ENCODE measurements around the gene NUDT3. TPM values are rescaled to one million over a fixed set of nuclear protein-coding genes. Genes with fewer than 3 reads are reported as not detected.
"Not testable (repeated sequence)": the region's sequence is repeated elsewhere in the genome, so short reads cannot be mapped to it uniquely, and the experiment has no call there.

Gene NUDT3
- total and polyA plus RNA-seq, 2 experiments from 2014 or later, result 12.1 to 31.1 TPM

DNA sequence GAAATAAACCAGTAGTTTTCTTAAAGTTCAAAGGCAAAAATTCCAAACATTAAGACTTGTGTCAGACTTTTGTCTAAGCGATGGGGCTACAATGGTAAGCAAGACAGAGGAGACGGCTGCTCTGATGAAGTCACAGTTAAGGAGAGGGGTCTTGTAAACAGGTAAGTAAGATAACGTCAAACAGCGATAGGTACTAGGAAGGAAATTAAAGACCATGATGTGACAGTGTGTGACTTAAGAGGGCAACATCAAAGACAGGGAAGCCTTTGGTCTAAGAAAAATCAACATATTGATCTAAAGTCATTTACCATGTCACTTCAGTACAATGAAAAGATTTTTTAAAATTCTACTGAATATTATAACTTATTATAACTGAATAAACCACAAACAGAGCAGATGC, 23.1 kb downstream of the NUDT3 start (continued):
- TF ChIP-seq, protein P1, sequence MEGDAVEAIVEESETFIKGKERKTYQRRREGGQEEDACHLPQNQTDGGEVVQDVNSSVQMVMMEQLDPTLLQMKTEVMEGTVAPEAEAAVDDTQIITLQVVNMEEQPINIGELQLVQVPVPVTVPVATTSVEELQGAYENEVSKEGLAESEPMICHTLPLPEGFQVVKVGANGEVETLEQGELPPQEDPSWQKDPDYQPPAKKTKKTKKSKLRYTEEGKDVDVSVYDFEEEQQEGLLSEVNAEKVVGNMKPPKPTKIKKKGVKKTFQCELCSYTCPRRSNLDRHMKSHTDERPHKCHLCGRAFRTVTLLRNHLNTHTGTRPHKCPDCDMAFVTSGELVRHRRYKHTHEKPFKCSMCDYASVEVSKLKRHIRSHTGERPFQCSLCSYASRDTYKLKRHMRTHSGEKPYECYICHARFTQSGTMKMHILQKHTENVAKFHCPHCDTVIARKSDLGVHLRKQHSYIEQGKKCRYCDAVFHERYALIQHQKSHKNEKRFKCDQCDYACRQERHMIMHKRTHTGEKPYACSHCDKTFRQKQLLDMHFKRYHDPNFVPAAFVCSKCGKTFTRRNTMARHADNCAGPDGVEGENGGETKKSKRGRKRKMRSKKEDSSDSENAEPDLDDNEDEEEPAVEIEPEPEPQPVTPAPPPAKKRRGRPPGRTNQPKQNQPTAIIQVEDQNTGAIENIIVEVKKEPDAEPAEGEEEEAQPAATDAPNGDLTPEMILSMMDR (conservative IDR thresholded peaks at IDR 0.05; ENCODE audit: low read depth in 2 of 2), result no peak
- TF ChIP-seq, protein P2, sequence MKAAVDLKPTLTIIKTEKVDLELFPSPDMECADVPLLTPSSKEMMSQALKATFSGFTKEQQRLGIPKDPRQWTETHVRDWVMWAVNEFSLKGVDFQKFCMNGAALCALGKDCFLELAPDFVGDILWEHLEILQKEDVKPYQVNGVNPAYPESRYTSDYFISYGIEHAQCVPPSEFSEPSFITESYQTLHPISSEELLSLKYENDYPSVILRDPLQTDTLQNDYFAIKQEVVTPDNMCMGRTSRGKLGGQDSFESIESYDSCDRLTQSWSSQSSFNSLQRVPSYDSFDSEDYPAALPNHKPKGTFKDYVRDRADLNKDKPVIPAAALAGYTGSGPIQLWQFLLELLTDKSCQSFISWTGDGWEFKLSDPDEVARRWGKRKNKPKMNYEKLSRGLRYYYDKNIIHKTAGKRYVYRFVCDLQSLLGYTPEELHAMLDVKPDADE (IDR thresholded peaks at IDR 0.05), result no peak
- TF ChIP-seq EZH2phosphoT487 (IDR thresholded peaks at IDR 0.05; ENCODE audit: unreplicated experiment), result no peak
- no peak for TF ChIP-seq ZNF331 (CRISPR knock-in tag; IDR thresholded peaks at IDR 0.05; ENCODE audit: low read depth)
- no peak for TF ChIP-seq JUNB (IDR thresholded peaks at IDR 0.05; ENCODE audit: unreplicated experiment)
- TF ChIP-seq POLR2AphosphoS5 (IDR thresholded peaks at IDR 0.05; ENCODE audit: low read depth), result no peak
- TF ChIP-seq NANOG (IDR thresholded peaks at IDR 0.05; ENCODE audit: borderline replicate concordance), result no peak

DNA sequence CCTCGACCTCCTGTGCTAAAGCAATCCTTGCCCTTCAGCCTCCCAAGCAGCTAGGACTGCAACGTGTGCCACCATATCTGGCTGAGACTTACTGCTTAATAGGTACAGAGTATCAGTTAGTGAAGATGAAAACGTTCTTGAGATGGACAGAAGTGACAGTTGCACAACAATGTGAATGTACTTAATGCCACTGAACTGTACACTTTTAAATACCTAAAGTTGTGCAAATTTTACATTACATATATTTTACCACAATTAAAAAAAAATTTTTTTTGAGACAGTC, 25.9 kb downstream of the NUDT3 start:
- no peak overlapping the region for H3K4me2 ChIP-seq
- no peak overlapping the region for H3K4me3 ChIP-seq
- Mint-ChIP-seq H3K27me3 (ENCODE audit: insufficient read depth, low read depth, poor library complexity) (peaks cover 2% of the 10 kb centered on the region), H3K9me3 (no peaks in the 10 kb centered on the region), H3K4me3 (no peak overlapping the region), H3K36me3 (ENCODE audit: low read depth) (no peaks in the 10 kb centered on the region), H3K4me1 (peaks cover 15% of the 10 kb centered on the region; the same call in 2 of the 3 replicates), H3K27ac (no peak overlapping the region)
- no peaks in the 10 kb centered on the region for H3K9me2 ChIP-seq (ENCODE audit: insufficient read depth)
- DNase-seq (ENCODE audit: low spot score) (no peak), ATAC-seq (no peak)
- no peak for TF ChIP-seq EZH2phosphoT487 (IDR thresholded peaks at IDR 0.05; ENCODE audit: unreplicated experiment)
- no peak for TF ChIP-seq JUNB (IDR thresholded peaks at IDR 0.05; ENCODE audit: unreplicated experiment)
- TF ChIP-seq, protein P3, sequence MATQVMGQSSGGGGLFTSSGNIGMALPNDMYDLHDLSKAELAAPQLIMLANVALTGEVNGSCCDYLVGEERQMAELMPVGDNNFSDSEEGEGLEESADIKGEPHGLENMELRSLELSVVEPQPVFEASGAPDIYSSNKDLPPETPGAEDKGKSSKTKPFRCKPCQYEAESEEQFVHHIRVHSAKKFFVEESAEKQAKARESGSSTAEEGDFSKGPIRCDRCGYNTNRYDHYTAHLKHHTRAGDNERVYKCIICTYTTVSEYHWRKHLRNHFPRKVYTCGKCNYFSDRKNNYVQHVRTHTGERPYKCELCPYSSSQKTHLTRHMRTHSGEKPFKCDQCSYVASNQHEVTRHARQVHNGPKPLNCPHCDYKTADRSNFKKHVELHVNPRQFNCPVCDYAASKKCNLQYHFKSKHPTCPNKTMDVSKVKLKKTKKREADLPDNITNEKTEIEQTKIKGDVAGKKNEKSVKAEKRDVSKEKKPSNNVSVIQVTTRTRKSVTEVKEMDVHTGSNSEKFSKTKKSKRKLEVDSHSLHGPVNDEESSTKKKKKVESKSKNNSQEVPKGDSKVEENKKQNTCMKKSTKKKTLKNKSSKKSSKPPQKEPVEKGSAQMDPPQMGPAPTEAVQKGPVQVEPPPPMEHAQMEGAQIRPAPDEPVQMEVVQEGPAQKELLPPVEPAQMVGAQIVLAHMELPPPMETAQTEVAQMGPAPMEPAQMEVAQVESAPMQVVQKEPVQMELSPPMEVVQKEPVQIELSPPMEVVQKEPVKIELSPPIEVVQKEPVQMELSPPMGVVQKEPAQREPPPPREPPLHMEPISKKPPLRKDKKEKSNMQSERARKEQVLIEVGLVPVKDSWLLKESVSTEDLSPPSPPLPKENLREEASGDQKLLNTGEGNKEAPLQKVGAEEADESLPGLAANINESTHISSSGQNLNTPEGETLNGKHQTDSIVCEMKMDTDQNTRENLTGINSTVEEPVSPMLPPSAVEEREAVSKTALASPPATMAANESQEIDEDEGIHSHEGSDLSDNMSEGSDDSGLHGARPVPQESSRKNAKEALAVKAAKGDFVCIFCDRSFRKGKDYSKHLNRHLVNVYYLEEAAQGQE (IDR thresholded peaks at IDR 0.05; ENCODE audit: unreplicated experiment), result no peak
- TF ChIP-seq, protein P1 (conservative IDR thresholded peaks at IDR 0.05; ENCODE audit: low read depth in 2 of 2), result no peak
- no peaks in the 10 kb centered on the region for H3F3A ChIP-seq (replicated peaks; ENCODE audit: low read depth)
- no peaks in the 10 kb centered on the region for H3K36me3 ChIP-seq (ENCODE audit: insufficient read depth)
- peaks cover 17% of the 10 kb centered on the region for H3K4me1 ChIP-seq (ENCODE audit: insufficient read depth)
- H4K20me1 ChIP-seq (replicated peaks; ENCODE audit: insufficient read depth), result peaks cover 34% of the 10 kb centered on the region
- peaks cover 98% of the 10 kb centered on the region for H3K79me2 ChIP-seq (replicated peaks; ENCODE audit: insufficient read depth)
- no peaks in the 10 kb centered on the region for H3K27me3 ChIP-seq (ENCODE audit: insufficient read depth)
- H3K27ac ChIP-seq (ENCODE audit: low read depth), result no peak overlapping the region
- H2AFZ ChIP-seq, result no peak overlapping the region

DNA sequence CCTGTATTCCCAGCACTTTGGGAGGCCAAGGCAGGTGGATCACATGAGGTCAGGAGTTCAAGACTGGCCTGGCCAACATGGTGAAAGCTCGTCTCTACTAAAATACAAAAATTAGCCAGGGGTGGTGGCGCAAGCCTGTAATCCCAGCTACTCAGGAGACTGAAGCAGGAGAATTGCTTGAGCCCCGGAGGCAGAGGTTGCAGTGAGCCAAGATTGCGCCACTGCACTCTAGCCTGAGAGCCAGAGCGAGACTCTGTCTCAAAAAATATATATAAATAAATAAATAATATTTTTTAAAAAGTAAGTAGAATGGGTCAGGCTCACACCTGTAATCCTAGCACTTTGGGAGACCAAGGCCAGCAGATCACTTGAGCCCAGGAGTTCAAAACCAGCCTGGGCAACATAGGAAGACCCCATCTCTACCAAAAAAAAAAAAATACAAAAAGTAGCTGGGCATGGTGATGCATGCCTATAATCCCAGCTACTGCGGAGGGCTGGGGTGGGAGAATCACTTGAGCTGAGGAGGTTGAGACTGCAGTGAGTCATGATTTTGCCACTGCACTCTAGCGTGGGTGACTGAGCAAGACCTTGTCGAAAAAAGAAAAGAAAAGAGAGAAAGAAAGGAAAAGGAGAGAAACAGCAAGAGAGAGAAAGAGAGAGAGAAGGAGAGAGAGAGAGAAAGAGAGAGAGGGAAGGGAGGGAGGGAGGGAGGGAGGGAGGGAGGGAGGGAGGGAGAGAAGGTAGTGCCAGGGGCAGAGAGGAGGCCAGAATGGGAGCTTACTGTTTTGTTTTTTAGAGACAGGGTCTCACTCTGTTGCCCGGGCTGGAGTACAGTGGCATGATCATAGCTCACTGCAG, 26.5 kb downstream of the NUDT3 start:
- peaks cover 15% of the 10 kb centered on the region; the same call in 2 of the 3 replicates for H3K4me1 Mint-ChIP-seq
- H3K4me1 ChIP-seq (ENCODE audit: insufficient read depth), result peaks cover 17% of the 10 kb centered on the region
- not testable (repeated sequence) for H3K36me3 Mint-ChIP-seq (ENCODE audit: low read depth); DNase-seq (ENCODE audit: low spot score); ATAC-seq; H3K27me3 ChIP-seq (ENCODE audit: insufficient read depth); H3K27me3 Mint-ChIP-seq (ENCODE audit: insufficient read depth, low read depth, poor library complexity); H3K4me2 ChIP-seq; H3K27ac ChIP-seq (ENCODE audit: low read depth); H3K4me3 Mint-ChIP-seq; H2AFZ ChIP-seq; H3K27ac Mint-ChIP-seq; H3K9me3 Mint-ChIP-seq; H3K36me3 ChIP-seq (ENCODE audit: insufficient read depth); H3K4me3 ChIP-seq; H3K9me2 ChIP-seq (ENCODE audit: insufficient read depth); H3F3A ChIP-seq (replicated peaks; ENCODE audit: low read depth)
- peaks cover 34% of the 10 kb centered on the region for H4K20me1 ChIP-seq (replicated peaks; ENCODE audit: insufficient read depth)
- H3K79me2 ChIP-seq (replicated peaks; ENCODE audit: insufficient read depth), result peaks cover 98% of the 10 kb centered on the region

DNA sequence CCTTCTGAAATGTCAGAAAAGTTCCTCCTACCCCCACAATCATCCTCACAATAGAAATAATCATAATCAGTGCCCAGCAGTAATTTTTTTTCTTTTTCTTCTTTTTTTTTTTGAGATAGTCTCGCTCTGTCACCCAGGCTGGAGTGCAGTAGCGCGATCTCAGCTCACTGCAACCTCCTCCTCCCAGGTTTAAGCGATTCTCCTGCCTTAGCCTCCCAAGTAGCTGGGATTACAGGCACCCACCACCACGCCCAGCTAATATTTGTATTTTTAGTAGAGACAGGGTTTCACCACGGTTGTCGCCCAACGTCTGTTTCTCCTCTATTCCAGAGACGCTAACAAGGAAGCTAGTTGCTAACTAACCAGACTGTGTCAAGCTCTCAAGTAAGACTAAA, 28.8 kb downstream of the NUDT3 start:
- H3K4me3 ChIP-seq; H3F3A ChIP-seq (replicated peaks; ENCODE audit: low read depth); ATAC-seq; H3K4me2 ChIP-seq; H3K4me3 Mint-ChIP-seq; H2AFZ ChIP-seq; H3K27me3 ChIP-seq (ENCODE audit: insufficient read depth); H3K27ac ChIP-seq (ENCODE audit: low read depth); DNase-seq (ENCODE audit: low spot score); H3K9me2 ChIP-seq (ENCODE audit: insufficient read depth); H3K36me3 Mint-ChIP-seq (ENCODE audit: low read depth); H3K36me3 ChIP-seq (ENCODE audit: insufficient read depth); H3K9me3 Mint-ChIP-seq; H3K27me3 Mint-ChIP-seq (ENCODE audit: insufficient read depth, low read depth, poor library complexity): not testable (repeated sequence)
- peak overlapping the region; percentile 28 for H3K27ac Mint-ChIP-seq
- H3K4me1 Mint-ChIP-seq, result peaks cover 18% of the 10 kb centered on the region; the same call in 2 of the 3 replicates
- peaks cover 17% of the 10 kb centered on the region for H3K4me1 ChIP-seq (ENCODE audit: insufficient read depth)
- peaks cover 42% of the 10 kb centered on the region for H4K20me1 ChIP-seq (replicated peaks; ENCODE audit: insufficient read depth)
- H3K79me2 ChIP-seq (replicated peaks; ENCODE audit: insufficient read depth), result peaks cover 98% of the 10 kb centered on the region
